Measurements from ENCODE around the gene CENPE.

The CENPE gene

GRCh38 chr4:103126126-103126525 is 72.0 kb downstream of the CENPE start:
- in situ Hi-C loops (cut with HindIII; ENCODE audit: low sequenced_read_pairs): no loop called here

GRCh38 chr4:103123114-103123513 is 75.0 kb downstream of the CENPE start:
- in situ Hi-C loops (cut with HindIII; ENCODE audit: low sequenced_read_pairs): no loop called here

GRCh38 chr4:103118166-103118565 is 80.0 kb downstream of the CENPE start:
- in situ Hi-C loops (cut with HindIII; ENCODE audit: low sequenced_read_pairs): no loop called here

- in situ Hi-C loops (cut with HindIII; ENCODE audit: low sequenced_read_pairs): no loop called here
These were observed 86.5 kb downstream of the CENPE start for GRCh38 chr4:103111598-103111997.

GRCh38 chr4:103108542-103108941 is 89.6 kb downstream of the CENPE start:
- in situ Hi-C loops (cut with HindIII; ENCODE audit: low sequenced_read_pairs): no loop called here

GRCh38 chr4:103105558-103106356 is 92.4 kb downstream of the CENPE start:
- in situ Hi-C loops (cut with HindIII; ENCODE audit: low sequenced_read_pairs): no loop called here

GRCh38 chr4:103104886-103105285 is 93.3 kb downstream of the CENPE start:
- in situ Hi-C loops (cut with HindIII; ENCODE audit: low sequenced_read_pairs): no loop called here

- in situ Hi-C loops (cut with HindIII; ENCODE audit: low sequenced_read_pairs): no loop called here
These were observed 97.5 kb downstream of the CENPE start for GRCh38 chr4:103100691-103101090.

GRCh38 chr4:103099691-103100392 is 98.3 kb downstream of the CENPE start, which contains the start of gene BDH2:
Gene BDH2 (minus strand): TSS chr4:103099834. CDS start chr4:103096254, 3,580 bp downstream.
- in situ Hi-C loops (cut with HindIII; ENCODE audit: low sequenced_read_pairs): loop anchor here (10.0 kb wide), 1 partner anchor 475 kb away; no protein-coding TSS in a partner anchor

GRCh38 chr4:103098756-103099440 is 99.2 kb downstream of the CENPE start:
- in situ Hi-C loops (cut with HindIII; ENCODE audit: low sequenced_read_pairs): loop anchor here (10.0 kb wide), 1 partner anchor 474 kb away; no protein-coding TSS in a partner anchor

GRCh38 chr4:103098341-103098740 is 99.8 kb downstream of the CENPE start:
- in situ Hi-C loops (cut with HindIII; ENCODE audit: low sequenced_read_pairs): loop anchor here (10.0 kb wide), 1 partner anchor 474 kb away; no protein-coding TSS in a partner anchor

- in situ Hi-C loops (cut with HindIII; ENCODE audit: low sequenced_read_pairs): loop anchor here (10.0 kb wide), 1 partner anchor 472 kb away; no protein-coding TSS in a partner anchor
These were observed 101.0 kb downstream of the CENPE start for GRCh38 chr4:103097112-103097511.

- in situ Hi-C loops (cut with HindIII; ENCODE audit: low sequenced_read_pairs): loop anchor here (10.0 kb wide), 1 partner anchor 470 kb away; no protein-coding TSS in a partner anchor
These were observed 103.1 kb downstream of the CENPE start for GRCh38 chr4:103095080-103095479.

GRCh38 chr4:103092245-103092644 is 105.9 kb downstream of the CENPE start:
- in situ Hi-C loops (cut with HindIII; ENCODE audit: low sequenced_read_pairs): loop anchor here (10.0 kb wide), 1 partner anchor 467 kb away; no protein-coding TSS in a partner anchor

- in situ Hi-C loops (cut with HindIII; ENCODE audit: low sequenced_read_pairs): loop anchor here (10.0 kb wide), 1 partner anchor 467 kb away; no protein-coding TSS in a partner anchor
These were observed 106.4 kb downstream of the CENPE start for GRCh38 chr4:103091601-103092223.

- in situ Hi-C loops (cut with HindIII; ENCODE audit: low sequenced_read_pairs): no loop called here
These were observed 108.7 kb downstream of the CENPE start for GRCh38 chr4:103089481-103089880.

GRCh38 chr4:103086551-103086950 is 111.6 kb downstream of the CENPE start:
- in situ Hi-C loops (cut with HindIII; ENCODE audit: low sequenced_read_pairs): no loop called here

- in situ Hi-C loops (cut with HindIII; ENCODE audit: low sequenced_read_pairs): no loop called here
These were observed 112.5 kb downstream of the CENPE start for GRCh38 chr4:103085555-103086196.

- in situ Hi-C loops (cut with HindIII; ENCODE audit: low sequenced_read_pairs): loop anchor here (5.0 kb wide), 1 partner anchor 57 kb away; no protein-coding TSS in a partner anchor
These were observed 118.5 kb downstream of the CENPE start for GRCh38 chr4:103079621-103080020.
